Peyer's patch (tissue), 4 donors: ENCODE results near the gene GGA1.

Source experiments
- POLR2A ChIP-seq, 2 donors: fragments of 450-650 bp; IDR thresholded peaks; one replicate each; pipeline ENCODE4 v1.5.1; 2017; ENCODE audit warnings: antibody characterized with exemption in 2 of 2, mild to moderate bottlenecking in 2 of 2, moderate library complexity in 2 of 2
- TF ChIP-seq, protein P1 (sequence below), 6 experiments: fragments of 450-650 bp in 4 of 6; fragments of 200-600 bp in 2 of 6; sonication (generic) in 1 of 6; IDR thresholded peaks; one replicate each; pipeline ENCODE4 v1.5.1; 2017 to 2019; ENCODE audit warnings: antibody characterized with exemption in 6 of 6, mild to moderate bottlenecking in 3 of 6, moderate library complexity in 1 of 6

GRCh38 chr22:37659897-37660708 lies 51.5 kb downstream of the GGA1 start:
- TF ChIP-seq, protein P1, sequence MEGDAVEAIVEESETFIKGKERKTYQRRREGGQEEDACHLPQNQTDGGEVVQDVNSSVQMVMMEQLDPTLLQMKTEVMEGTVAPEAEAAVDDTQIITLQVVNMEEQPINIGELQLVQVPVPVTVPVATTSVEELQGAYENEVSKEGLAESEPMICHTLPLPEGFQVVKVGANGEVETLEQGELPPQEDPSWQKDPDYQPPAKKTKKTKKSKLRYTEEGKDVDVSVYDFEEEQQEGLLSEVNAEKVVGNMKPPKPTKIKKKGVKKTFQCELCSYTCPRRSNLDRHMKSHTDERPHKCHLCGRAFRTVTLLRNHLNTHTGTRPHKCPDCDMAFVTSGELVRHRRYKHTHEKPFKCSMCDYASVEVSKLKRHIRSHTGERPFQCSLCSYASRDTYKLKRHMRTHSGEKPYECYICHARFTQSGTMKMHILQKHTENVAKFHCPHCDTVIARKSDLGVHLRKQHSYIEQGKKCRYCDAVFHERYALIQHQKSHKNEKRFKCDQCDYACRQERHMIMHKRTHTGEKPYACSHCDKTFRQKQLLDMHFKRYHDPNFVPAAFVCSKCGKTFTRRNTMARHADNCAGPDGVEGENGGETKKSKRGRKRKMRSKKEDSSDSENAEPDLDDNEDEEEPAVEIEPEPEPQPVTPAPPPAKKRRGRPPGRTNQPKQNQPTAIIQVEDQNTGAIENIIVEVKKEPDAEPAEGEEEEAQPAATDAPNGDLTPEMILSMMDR (IDR thresholded peaks at IDR 0.05): no peak
- peak; percentile 5 to 11 for TF ChIP-seq POLR2A (IDR thresholded peaks at IDR 0.05)
